IMR-90 (cell line): ENCODE results near the gene ENPP6. TPM values are rescaled to one million over a fixed set of nuclear protein-coding genes. Genes with fewer than 3 reads are reported as not detected.

ENCODE experiments used
- ATAC-seq: fragments of 200-7000 bp; cut with Tn5 transposase; 2 replicates; pipeline ENCODE4 v1.9.1; 2020; ENCODE audit warnings: low read depth, mild to moderate bottlenecking, moderate library complexity
- BruUV-seq: library from RNA; stranded (reverse); fragments of 400-500 nt; replicated peaks from 2 replicates; lab custom pipeline; 2021; lab: Mats Ljungman, UMichigan
- CTCF ChIA-PET: fragments of 300-600 bp; formaldehyde crosslinking; extraction: SDS; loops from one replicate; lab custom pipeline; 2021; ENCODE audit warnings: antibody characterized with exemption; lab: Yijun Ruan, JAX
- POLR2A ChIA-PET: fragments of 300-600 bp; sonication (Branson Sonifier 250); formaldehyde crosslinking; loops from one replicate; lab custom pipeline; 2022; ENCODE audit warnings: antibody characterized with exemption; ENCODE audit not compliant: unreplicated experiment; lab: Charles Lee
- DNase-seq: peaks from one replicate; pipeline ENCODE4 v3.0.0; 2013
- H2AFZ ChIP-seq: replicated peaks from 2 replicates; pipeline ENCODE3; 2013; ENCODE audit warnings: low read length, mild to moderate bottlenecking; ENCODE audit not compliant: poor library complexity
- H2AK5ac ChIP-seq: 2 replicates; pipeline ENCODE4 v1.6.1; 2013; ENCODE audit warnings: low read depth, low read length, inconsistent platforms
- H2AK9ac ChIP-seq: replicated peaks from 2 replicates; pipeline ENCODE3; 2013; ENCODE audit warnings: mild to moderate bottlenecking, low read depth, low read length, moderate library complexity; ENCODE audit not compliant: poor library complexity
- H2BK120ac ChIP-seq: 2 replicates; pipeline ENCODE4 v1.6.1; 2013; ENCODE audit warnings: low read depth, low read length, inconsistent platforms
- H2BK15ac ChIP-seq: 3 replicates; pipeline ENCODE4 v1.6.1; 2013; ENCODE audit warnings: low read depth, low read length, inconsistent platforms
- H2BK20ac ChIP-seq: 2 replicates; pipeline ENCODE4 v1.6.1; 2013; ENCODE audit warnings: low read depth, mild to moderate bottlenecking, inconsistent platforms, low read length, moderate library complexity
- H2BK5ac ChIP-seq: 2 replicates; pipeline ENCODE4 v1.6.1; 2013; ENCODE audit warnings: mild to moderate bottlenecking, low read depth, low read length, inconsistent platforms; ENCODE audit not compliant: poor library complexity, severe bottlenecking
- H3K14ac ChIP-seq: replicated peaks from 2 replicates; pipeline ENCODE4 v1.6.1; 2013; ENCODE audit warnings: low read depth, low read length, inconsistent platforms
- H3K18ac ChIP-seq: 2 replicates; pipeline ENCODE4 v1.6.1; 2013; ENCODE audit warnings: low read depth, low read length, control low read depth
- H3K23ac ChIP-seq: 2 replicates; pipeline ENCODE4 v1.6.1; 2013; ENCODE audit warnings: low read depth, low read length, inconsistent platforms
- H3K27ac ChIP-seq: 2 replicates; pipeline ENCODE4 v1.5.1; 2013; ENCODE audit warnings: mild to moderate bottlenecking, control low read depth, low read length; ENCODE audit not compliant: insufficient read depth
- H3K27me3 ChIP-seq: 2 replicates; pipeline ENCODE4 v1.6.1; 2013; ENCODE audit warnings: low read length; ENCODE audit not compliant: control insufficient read depth, insufficient read depth
- H3K36me3 ChIP-seq: 2 replicates; pipeline ENCODE4 v1.6.1; 2013; ENCODE audit warnings: low read length, mixed read lengths; ENCODE audit not compliant: control insufficient read depth, insufficient read depth
- H3K4ac ChIP-seq: 2 replicates; pipeline ENCODE4 v1.6.1; 2013; ENCODE audit warnings: low read depth, low read length, inconsistent platforms
- H3K4me1 ChIP-seq: 2 replicates; pipeline ENCODE4 v1.6.1; 2013; ENCODE audit warnings: low read length, mixed read lengths; ENCODE audit not compliant: control insufficient read depth, insufficient read depth
- H3K4me2 ChIP-seq: 2 replicates; pipeline ENCODE4 v1.6.1; 2013; ENCODE audit warnings: low read depth, mild to moderate bottlenecking, control low read depth, low read length, moderate library complexity
- H3K4me3 ChIP-seq: 2 replicates; pipeline ENCODE4 v1.5.1; 2013; ENCODE audit warnings: low read depth, mild to moderate bottlenecking, control low read depth, low read length, moderate library complexity; ENCODE audit not compliant: insufficient read depth
- H3K56ac ChIP-seq: 2 replicates; pipeline ENCODE4 v1.6.1; 2013; ENCODE audit warnings: low read length, inconsistent platforms; ENCODE audit not compliant: insufficient read depth; ENCODE audit errors: extremely low read depth
- H3K79me1 ChIP-seq, 2 experiments: 2 replicates each; pipeline ENCODE4 v1.6.1; 2013; ENCODE audit warnings: low read length in 2 of 2, inconsistent platforms in 1 of 2, low read depth in 1 of 2
- H3K9ac ChIP-seq: 2 replicates; pipeline ENCODE4 v1.6.1; 2013; ENCODE audit warnings: low read depth, low read length, control low read depth
- H3K9me1 ChIP-seq: 2 replicates; pipeline ENCODE4 v1.6.1; 2013; ENCODE audit warnings: low read length, inconsistent platforms; ENCODE audit not compliant: insufficient read depth
- H3K9me3 ChIP-seq: 2 replicates; pipeline ENCODE4 v1.6.1; 2013; ENCODE audit warnings: low read length; ENCODE audit not compliant: control insufficient read depth, insufficient read depth
- H4K20me1 ChIP-seq: 2 replicates; pipeline ENCODE4 v1.6.1; 2013; ENCODE audit warnings: low read length, inconsistent platforms; ENCODE audit not compliant: insufficient read depth
- H4K5ac ChIP-seq: 2 replicates; pipeline ENCODE4 v1.6.1; 2013; ENCODE audit warnings: mild to moderate bottlenecking, low read depth, low read length, control low read depth
- H4K8ac ChIP-seq, 2 experiments: 2 replicates each; pipeline ENCODE4 v1.6.1; 2013; ENCODE audit warnings: low read depth in 2 of 2, low read length in 2 of 2, control low read depth in 1 of 2, inconsistent platforms in 1 of 2
- H4K91ac ChIP-seq: 2 replicates; pipeline ENCODE4 v1.6.1; 2013; ENCODE audit warnings: low read depth, low read length, inconsistent platforms; ENCODE audit not compliant: insufficient read depth
- CEBPB ChIP-seq: IDR thresholded peaks from 2 replicates; pipeline ENCODE4 v1.6.1; 2012; ENCODE audit warnings: low read depth, low read length, improper control_type of control experiment
- CTCF ChIP-seq: conservative IDR thresholded peaks from 2 replicates; pipeline ENCODE4 v1.5.1; 2012; ENCODE audit warnings: mild to moderate bottlenecking, low read depth, low read length, improper control_type of control experiment
- FOS ChIP-seq: fragments of 150-350 bp; IDR thresholded peaks from 2 replicates; pipeline ENCODE4 v1.6.1; 2016; ENCODE audit warnings: low read depth, low read length
- MAFK ChIP-seq: IDR thresholded peaks from 2 replicates; pipeline ENCODE4 v1.6.1; 2012; ENCODE audit warnings: low read depth, low read length, improper control_type of control experiment
- MAZ ChIP-seq: IDR thresholded peaks from 2 replicates; pipeline ENCODE4 v1.6.1; 2012; ENCODE audit warnings: low read depth, mild to moderate bottlenecking, low read length, improper control_type of control experiment, moderate library complexity, borderline replicate concordance
- NFE2L2 ChIP-seq: fragments of 150-350 bp; IDR thresholded peaks from 2 replicates; pipeline ENCODE4 v1.6.1; 2016; ENCODE audit warnings: low read depth, mild to moderate bottlenecking, low read length
- POLR2A ChIP-seq: IDR thresholded peaks from 2 replicates; pipeline ENCODE4 v1.6.1; 2012; ENCODE audit warnings: mild to moderate bottlenecking, low read depth, low read length
- RAD21 ChIP-seq: IDR thresholded peaks from 2 replicates; pipeline ENCODE4 v1.6.1; 2012; ENCODE audit warnings: low read length, improper control_type of control experiment
- RFX5 ChIP-seq: IDR thresholded peaks from 2 replicates; pipeline ENCODE4 v1.8.0; 2012; ENCODE audit warnings: low read depth, mild to moderate bottlenecking, low read length, moderate library complexity
- USF2 ChIP-seq: fragments of 150-350 bp; IDR thresholded peaks from 2 replicates; pipeline ENCODE4 v1.6.1; 2017; ENCODE audit warnings: mild to moderate bottlenecking, antibody characterized with exemption, low read length, low read depth
- WGBS, 2 experiments: methylation state at CpG; one replicate each; pipeline versions ENCODE4 v1.1.5 to v1.1.7; 2013; ENCODE audit warnings: missing lambda C conversion rate in 2 of 2; ENCODE audit not compliant: insufficient read length in 1 of 2; ENCODE audit errors: extremely low coverage in 2 of 2; 5-methylcytosine and 5-hydroxymethylcytosine counted together
- dilution Hi-C: fragments of 300-500 bp; cut with HindIII; formaldehyde crosslinking; loops from one replicate; pipeline ENCODE4 v1.14.3; 2018; ENCODE audit warnings: low sequenced_read_pairs; ENCODE audit not compliant: unreplicated experiment
- in situ Hi-C: fragments of 300-500 bp; cut with MboI; formaldehyde crosslinking; loops from 3 replicates; pipeline ENCODE4 v1.14.3; 2019; ENCODE audit warnings: low sequenced_read_pairs, inconsistent platforms, mixed read lengths
- intact Hi-C: fragments of 100-400 bp; cut with micrococcal nuclease; formaldehyde crosslinking; loops from 2 replicates; pipeline ENCODE4 v1.10.0; 2022
- polyA plus RNA-seq, 3 experiments: library from polyadenylated mRNA; depleted of rRNA; stranded (reverse); fragments of >200 nt; gene quantifications; 2 replicates each; pipeline ENCODE4 v1.2.3, GENCODE V29; 2012; ENCODE audit warnings: low replicate concordance in 1 of 3
- total RNA-seq: library from RNA; depleted of rRNA; stranded (reverse); fragments of >200 nt; gene quantifications from 2 replicates; pipeline ENCODE4 v1.2.3, GENCODE V29; 2012

Gene ENPP6
- total and polyA plus RNA-seq, 2 of the 4 experiments (the other 2 are of a cell fraction): not detected

- no peak overlapping the region for H4K5ac ChIP-seq
- H2AK9ac ChIP-seq: no peak overlapping the region
- ChIA-PET CTCF (no interaction called here), POLR2A (no interaction called here)
- H3K4me2 ChIP-seq: no peak overlapping the region
- no peak overlapping the region for H3K23ac ChIP-seq
- no TSS peak for BruUV-seq
- H4K8ac ChIP-seq: no peak overlapping the region
- ATAC-seq (no peak), DNase-seq (no peak)
- TF ChIP-seq POLR2A (no peak), FOS (no peak), CTCF (no peak), MAFK (no peak), MAZ (no peak), CEBPB (no peak), NFE2L2 (no peak), USF2 (no peak), RFX5 (no peak), RAD21 (no peak)
- H3K27me3 ChIP-seq: no peaks in the 10 kb centered on the region
- no peak overlapping the region for H2BK5ac ChIP-seq
- dilution Hi-C loops: no loop called here
- H2AK5ac ChIP-seq: no peak overlapping the region
- intact Hi-C loops: no loop called here
- no peak overlapping the region for H3K56ac ChIP-seq
- H3K9me1 ChIP-seq: no peaks in the 10 kb centered on the region
- 55% methylated on average over 2 of the region's 5 CpGs; no CpG with 5 or more reads in 1 of the 2 experiments for WGBS, 2 experiments
- H3K9me3 ChIP-seq: no peaks in the 10 kb centered on the region
- no peak overlapping the region for H4K91ac ChIP-seq
- H2AFZ ChIP-seq: no peak overlapping the region
- no peak overlapping the region for H2BK120ac ChIP-seq
- no peak overlapping the region for H3K9ac ChIP-seq
- H2BK20ac ChIP-seq: no peak overlapping the region
- H3K79me1 ChIP-seq: no peaks in the 10 kb centered on the region
- no peak overlapping the region for H3K27ac ChIP-seq
- H2BK15ac ChIP-seq: no peak overlapping the region
- H3K4me3 ChIP-seq: no peak overlapping the region
- H4K20me1 ChIP-seq: no peaks in the 10 kb centered on the region
- in situ Hi-C loops: no loop called here
- no peaks in the 10 kb centered on the region for H3K36me3 ChIP-seq
- no peak overlapping the region for H3K4ac ChIP-seq
- no peaks in the 10 kb centered on the region for H3K4me1 ChIP-seq
- no peak overlapping the region for H3K14ac ChIP-seq
- H3K18ac ChIP-seq: no peak overlapping the region
These were observed 164.2 kb downstream of the ENPP6 start for GRCh38 chr4:184053434-184053833.
